ENCODE results near the gene NPHP4. TPM values are rescaled to one million over a fixed set of nuclear protein-coding genes. Genes with fewer than 3 reads are reported as not detected.

Gene NPHP4
- total RNA-seq, 1 donor from 2014 or later: 2.4 TPM

DNA sequence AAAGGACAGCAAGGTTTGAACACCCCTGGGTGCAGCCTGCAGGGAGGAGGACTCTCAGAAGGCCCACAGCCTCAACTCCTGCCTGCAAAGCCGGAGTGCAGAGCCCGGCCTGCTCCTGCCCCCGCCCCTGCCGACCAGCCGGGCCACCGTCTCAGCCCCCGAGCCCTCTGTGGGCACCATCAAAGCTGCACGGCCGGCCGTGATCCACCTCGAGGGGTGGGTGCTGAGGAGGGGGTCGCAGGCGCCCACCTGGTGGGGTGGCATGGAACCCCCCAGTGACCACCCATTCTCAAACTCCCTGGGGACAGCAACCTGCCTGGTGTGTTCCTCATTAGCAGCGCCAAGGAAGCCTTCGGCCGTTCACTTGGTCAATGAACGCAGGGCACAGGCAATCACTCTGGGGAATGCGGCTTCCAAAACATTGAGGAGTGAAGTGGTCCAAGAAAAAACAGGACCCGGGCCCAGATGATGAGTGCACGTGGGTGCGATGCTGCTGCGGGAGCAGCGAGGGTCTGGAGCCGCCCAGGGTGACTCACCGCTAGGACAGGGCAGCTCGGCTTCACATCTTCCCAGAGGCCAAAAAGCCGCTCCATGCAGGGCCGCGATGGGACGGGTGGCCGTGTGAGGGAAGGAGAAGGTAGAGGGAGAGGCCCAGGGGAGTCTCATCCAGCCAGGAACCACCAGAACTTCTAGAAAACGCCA lies 157.6 kb downstream of the NPHP4 start:
- DNase-seq (ENCODE audit: low read depth in 2 of 2): no peak

DNA sequence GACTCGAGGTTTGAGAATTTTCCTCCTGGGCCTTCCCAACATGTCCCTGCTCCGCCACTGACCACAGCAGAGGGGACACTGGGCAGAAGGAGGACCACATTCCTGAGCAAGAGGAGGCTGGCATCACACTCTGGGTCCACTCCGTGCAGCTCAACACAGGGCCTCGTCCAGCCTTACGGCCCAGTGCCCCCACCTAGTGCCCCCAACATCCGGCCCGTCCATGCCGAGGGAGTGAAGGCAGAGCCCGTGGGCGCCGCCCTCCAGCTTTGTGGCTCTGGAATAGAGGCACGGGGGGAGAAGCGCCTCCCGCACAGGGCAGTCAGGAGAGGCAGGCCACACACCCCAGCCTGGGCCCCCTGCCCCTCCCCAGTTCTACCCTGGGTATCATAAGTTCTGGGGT lies 158.3 kb downstream of the NPHP4 start:
- DNase-seq (ENCODE audit: low read depth in 2 of 2): no peak

DNA sequence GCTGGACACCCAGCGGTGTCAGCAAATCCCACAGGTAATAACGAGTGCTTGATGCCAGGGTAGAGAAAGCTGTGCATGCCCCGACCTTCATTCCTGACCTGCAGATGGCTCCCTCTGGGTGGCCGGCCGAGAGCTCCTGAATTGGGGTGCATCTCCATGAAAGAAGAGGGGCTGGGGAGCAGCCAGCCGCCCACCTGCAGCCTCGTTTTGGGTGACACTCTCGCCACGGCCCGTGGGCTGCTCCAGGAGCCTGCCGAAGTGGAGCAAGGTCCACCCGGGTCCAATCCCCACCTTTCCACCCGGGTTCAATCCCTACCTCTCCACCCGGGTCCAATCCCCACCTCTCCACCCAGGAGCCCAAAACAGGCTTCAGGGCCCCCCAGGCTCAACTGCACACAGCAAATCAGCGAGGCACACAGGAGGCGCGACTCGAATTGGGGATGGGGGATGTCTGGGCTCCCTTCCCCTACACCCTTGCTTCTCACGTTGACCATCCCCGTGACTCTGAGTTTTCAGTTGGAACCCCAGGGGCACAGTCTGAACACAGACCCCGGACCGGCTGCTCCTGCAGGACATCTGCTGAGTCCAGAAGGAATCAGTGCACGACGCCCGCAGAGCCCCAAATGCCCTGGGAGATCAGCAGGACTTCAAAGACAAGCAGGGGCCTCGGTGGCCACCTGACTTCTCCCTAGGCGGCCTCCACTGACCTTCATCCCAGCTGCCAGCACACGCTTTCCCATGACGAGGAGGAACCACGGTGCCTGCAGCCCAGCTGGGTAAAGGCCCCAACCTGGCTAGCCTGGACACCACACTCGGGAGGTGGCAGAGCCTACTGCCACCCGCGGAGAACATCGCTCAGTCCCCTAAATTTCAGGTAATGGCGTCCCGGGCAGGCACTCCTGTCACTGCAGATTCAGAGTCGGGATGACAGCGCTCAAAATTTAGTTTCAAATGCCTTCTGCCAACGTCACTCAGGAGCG lies 159.0 kb downstream of the NPHP4 start:
- DNase-seq (ENCODE audit: low read depth in 2 of 2): no peak

DNA sequence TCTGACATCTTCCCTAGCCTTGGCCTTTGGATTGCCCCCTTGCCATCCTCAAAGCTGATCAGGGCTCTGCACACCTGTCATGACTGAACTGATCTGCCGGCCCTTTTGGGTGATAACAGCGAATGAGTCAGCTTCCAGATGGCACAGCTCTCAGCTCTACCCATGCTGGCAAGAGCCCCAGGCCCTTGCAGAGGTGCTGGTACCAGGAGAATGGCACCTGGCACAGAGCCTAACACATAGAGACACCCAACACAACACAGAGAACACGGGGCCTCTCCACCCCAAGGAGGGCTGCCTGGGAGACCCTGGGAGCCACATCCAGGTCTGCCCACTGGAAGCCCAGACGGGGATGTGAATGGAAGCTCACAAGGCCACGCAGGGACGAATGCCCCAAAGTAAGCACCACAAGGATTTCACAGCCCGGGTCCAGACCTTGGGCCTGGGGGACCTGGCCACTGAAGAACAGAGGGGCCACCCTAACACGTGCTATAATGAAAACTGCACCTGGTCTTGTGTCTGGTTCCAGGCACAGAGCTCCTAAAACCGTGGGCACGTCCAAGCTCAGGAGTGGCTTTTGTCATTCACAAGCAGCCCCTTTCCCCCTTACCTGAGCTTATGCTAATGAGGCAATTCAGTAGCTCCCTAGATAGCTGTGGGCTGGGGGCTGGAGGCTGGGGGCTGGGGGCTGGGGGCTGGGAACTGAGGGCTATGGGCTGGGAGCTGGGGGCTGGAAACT lies 160.5 kb downstream of the NPHP4 start:
- DNase-seq (ENCODE audit: low read depth in 2 of 2): no peak

DNA sequence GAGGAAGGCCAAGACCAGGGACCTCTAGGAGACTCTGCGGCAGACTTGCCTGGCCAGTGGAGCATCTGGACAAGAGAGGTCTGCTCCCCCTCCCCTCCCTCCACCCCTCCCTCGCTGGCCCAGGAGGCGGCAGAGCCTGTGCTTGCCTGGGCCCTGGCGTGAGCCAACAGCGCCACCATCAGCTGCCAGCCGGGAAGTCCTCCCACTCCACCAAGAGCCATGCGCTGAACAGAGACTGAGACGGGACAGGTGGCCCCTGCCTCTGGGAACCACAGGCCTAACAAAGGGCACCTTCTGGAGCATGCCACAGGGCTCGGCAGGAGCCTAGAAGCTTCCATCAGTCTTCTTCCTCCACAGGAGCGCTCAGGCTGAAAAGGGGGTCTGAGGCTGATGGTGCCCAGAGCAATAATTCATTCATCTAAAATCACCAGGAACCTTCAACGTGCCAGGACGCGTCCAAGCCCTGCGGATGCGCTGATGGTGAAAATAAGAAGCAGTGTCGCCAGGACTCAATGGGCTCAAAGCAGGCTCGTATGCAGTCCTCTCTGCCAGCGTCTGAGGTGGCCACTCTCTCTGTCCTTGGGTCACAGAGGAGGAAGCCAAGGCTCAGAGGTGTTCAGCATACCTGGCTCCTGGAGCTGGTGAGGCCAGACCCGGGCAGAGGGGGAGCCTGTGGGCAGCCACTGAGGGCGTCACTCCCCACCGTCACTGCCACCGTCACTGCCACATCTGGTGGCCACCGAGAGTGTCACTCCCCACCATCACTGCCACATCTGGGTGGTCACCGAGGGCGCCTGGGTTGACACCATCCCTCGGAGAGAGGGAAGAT lies 161.2 kb downstream of the NPHP4 start:
- DNase-seq (ENCODE audit: low read depth in 2 of 2): no peak

DNA sequence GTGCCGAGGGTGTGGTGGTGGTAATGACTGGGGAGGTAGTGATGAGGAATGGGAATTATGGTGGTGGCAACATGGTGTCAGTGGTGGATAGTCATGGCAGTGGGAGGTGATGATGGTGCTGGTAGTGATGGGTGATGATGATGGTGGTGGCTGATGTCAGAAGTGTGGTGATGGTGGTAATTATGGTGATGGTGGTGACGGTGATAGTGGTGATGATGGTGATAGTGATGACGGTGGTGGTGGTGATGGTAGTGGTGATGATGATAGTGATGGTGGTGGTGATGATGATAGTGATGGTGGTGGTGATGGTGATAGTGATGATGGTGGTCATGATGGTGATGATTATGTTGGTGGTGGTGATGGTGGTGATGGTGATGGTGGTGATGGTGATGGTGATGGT lies 162.8 kb downstream of the NPHP4 start:
- no peak for DNase-seq (ENCODE audit: low read depth in 2 of 2)

DNA sequence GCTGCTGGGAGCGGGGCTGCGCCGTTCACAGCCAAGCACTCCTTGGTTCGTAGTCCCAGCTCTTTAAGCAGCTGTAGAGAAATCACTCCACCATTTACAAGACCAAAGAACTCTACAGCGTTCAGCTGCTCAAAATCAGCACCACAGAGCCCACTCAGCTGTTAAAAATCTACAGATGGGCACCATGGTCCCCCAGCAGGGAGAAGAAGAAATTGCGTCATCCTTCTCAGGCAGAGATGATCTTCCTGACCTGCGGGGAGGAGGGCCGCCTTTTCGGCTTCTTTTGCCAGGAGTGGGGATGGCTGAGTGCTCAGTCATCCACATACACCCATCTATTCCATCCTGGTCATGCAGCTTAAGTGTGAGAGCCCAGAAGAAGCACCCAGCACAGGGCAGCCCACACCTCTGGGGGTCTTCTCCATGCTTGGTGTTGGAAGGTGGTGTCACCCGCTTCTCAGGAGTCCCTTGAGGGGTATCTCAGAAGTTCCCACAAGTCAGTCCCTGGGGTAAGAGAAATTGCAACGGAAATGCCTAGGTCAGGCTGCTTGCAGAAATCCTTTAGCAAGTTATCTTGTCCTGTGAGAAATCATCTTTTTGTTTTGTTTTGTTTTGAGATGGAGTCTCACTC lies 163.8 kb downstream of the NPHP4 start:
- DNase-seq (ENCODE audit: low read depth in 2 of 2): no peak

DNA sequence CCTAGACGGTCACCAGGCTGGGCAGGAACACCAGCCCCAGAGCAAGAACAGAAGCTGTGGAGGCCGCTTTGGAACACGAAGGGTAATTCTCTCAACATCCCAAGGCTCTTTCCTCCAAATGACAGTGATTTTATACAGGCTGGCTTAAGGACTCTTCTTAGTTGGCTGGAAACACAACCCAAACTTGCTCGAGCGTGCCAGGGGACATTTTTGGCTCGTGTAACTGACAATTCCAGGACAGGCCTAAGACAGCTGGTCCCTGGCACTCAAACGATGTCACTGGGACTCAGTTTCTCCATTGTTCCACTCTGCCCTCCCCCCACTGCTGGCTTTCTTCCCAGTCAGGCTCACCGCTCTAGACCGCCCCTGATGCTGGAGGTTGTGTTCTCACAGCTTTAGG lies 164.7 kb downstream of the NPHP4 start:
- DNase-seq (ENCODE audit: low read depth in 2 of 2): no peak

DNA sequence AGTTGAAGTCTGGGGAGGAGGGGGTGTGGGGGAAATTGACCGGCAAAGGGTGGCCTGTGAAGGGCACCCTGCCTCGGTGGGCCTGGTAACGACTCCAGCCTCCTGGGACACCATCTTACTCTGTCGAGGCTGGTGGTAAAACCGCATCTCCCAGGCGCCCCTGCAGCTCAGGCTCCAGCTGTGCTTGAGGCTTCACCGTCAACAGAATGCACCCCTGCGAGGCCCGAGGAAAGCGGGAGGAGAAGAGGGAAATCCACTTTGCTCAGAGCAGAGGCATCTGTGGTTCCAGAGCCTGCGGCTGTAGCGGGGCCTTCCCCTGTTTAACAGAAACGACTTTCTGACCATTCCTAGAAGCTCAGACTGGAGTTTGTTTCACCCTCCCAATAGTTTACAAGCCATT lies 165.6 kb downstream of the NPHP4 start:
- no peak for DNase-seq (ENCODE audit: low read depth in 2 of 2)

DNA sequence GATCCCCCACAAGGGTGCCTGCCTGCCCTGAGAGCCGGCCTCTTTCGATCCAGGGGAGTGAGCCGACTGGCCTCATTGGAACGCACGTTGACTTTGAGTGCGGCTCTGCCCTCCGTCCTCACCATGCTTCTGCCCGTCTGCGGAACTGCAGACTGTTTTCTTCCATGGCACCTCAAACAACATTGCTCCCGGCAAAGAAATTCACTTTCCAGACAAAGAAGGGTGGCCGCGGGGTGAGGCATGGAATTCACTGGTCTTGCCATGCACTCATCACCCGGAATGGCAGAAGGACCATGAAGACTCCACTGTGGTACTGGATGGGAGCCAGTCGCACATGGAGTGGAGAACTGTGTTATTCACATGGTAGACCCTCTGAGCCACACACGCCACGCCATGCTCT lies 169.5 kb downstream of the NPHP4 start:
- no peak for DNase-seq (ENCODE audit: low read depth in 2 of 2)

DNA sequence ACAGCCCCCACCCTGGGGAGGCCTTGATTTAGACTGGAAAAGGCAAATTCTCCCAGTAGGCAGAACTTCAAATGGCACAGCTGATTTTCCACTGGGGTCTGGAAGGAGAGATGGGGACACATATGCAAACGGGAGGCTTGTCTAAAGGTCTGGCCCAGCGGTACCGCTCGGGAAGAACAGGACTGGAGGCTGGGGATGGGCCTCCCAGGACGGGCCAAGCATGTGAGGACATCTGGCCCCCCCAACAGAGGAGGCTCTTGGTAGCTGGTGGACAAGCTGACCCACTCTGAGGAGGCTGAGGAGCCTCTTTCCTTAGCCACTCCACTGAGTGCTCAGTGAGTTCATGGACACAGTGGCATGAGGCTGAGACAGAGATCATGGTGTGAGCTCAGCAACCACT lies 170.0 kb downstream of the NPHP4 start:
- no peak for DNase-seq (ENCODE audit: low read depth in 2 of 2)

DNA sequence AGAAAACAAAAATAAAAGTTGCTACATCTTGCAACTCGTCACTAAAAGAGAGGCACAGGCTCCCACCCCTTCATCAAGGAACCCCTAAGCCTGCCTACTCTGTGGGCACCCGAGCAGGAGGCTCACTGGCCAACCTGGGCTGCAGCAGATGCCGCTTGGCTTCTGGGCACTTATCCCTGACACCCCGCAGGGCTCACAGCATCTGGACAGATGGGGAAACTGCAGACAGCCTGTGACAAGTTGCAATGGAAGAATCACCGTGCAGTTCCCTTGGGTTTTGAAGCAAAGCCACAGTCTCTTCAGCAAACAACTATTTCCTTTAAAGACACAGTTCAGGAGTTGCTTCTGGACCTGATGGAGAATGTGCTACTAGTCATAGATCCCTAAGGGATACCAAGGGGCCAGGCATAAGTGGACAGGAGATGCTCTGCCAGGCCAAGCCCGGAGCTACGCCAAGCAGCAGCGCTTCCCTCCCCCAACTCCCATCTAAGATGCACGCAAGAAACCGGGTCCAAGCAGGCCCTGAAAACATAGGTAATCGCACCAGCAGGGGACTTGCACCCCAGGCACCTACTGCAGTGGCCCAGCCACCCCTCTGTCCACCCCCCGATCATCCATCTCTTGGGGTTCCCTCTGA lies 170.6 kb downstream of the NPHP4 start:
- DNase-seq (ENCODE audit: low read depth in 2 of 2): no peak

DNA sequence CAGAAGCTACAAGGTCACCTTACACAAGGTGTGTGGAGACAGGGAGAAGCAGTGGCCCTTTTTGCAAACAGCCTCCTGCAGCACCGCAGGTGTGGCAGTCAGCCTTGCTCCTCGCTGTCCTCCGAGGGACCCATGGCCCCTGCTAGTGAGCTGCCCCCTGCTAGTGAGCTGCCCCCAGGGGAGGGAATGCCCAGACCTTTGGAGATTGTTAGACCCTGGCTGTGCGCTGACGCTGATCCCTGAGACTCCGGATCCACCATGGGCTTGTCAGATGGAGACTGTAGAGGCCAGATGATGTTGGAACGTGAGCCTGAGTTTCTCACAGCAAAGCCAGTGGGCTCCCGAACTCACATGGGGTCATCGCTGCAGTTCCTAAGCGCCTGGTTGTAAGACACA lies 172.2 kb downstream of the NPHP4 start:
- no peak for DNase-seq (ENCODE audit: low read depth in 2 of 2)

DNA sequence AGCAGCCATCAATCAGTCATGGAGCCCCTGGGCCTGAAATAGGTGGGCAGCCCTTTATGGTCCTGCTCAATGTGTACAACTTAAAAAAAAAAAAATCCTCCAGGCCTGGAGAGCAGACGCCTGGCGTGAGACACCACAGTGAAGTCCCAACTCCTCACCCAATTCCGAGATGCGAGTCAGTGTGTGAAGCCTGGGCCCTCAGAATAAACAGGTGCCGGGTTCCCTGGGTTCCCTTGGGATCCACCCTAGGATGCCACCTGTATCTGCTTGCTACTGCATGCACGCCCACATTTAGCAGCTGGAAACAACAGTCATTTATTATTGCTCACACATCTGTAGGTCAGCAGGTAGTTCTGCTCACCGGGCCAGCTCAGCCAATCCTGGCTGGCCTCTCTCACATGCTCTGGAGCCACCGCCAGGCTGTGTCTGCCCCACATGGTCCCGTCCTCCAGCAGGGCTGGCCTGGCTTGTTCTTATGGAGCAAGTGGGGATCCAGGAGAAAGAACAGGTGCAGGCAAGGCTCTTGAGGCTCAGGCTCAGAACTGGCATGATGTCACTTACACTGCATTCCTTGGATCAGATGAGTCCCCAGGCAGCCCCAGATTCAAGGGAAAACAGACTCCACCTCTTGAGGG lies 172.7 kb downstream of the NPHP4 start:
- no peak for DNase-seq (ENCODE audit: low read depth in 2 of 2)

DNA sequence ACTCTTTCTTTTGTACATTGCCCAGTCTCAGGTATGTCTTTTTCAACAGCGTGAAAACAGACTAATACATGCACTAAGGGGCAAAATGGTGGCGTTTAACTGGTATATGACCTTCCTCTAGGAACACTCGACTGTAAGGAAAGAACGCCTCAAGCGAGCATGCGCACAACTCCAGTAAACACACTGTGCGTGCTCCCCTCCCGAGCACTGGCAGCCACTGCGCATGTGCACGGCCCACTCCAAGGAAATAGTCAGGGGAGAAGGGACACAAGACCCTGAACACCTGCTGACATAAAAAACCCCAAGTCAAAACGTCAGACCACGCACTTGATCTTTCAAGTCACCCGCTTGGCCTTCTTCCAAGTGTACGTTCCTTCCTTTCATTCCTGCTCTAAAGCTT lies 173.5 kb downstream of the NPHP4 start:
- DNase-seq (ENCODE audit: low read depth in 2 of 2): no peak

DNA sequence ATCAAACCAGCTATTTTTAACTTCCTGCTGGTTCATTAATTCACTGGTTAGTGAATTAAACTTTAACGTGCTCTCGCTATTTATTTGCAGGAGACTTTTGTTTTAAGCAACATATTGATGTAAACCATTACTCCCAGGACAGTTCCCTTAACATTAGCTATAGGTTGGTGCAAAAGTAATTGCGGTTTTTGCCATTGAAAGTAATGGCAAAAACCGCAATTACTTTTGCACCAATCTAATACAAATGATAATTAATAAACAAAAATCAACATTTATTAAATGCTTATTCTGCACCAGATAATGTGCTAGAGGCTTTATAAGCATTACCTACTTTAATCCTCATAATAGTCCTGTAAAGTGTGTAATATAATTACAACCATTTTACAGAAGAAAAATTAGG lies 176.5 kb downstream of the NPHP4 start:
- no peak for DNase-seq (ENCODE audit: low read depth in 2 of 2)

DNA sequence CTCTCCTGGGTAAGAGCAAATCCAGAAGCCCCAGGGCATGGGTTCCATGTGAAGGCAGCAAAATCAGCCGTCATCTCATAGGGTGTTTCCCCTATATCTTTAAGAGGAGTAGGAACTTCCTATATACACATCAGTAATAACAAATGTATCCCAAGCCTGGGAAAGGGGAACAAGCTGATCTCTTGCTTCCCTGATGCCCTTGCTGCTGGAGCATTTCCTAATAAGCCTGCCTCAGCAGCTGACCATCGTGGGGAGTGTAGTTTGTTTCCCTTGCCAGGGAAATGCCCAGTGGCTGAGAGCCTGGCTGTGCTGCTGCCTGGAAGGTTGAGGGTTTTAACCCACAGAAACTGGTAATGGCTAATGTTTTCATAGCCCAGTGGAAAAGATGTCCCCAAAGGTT lies 177.0 kb downstream of the NPHP4 start:
- DNase-seq (ENCODE audit: low read depth in 2 of 2): no peak

DNA sequence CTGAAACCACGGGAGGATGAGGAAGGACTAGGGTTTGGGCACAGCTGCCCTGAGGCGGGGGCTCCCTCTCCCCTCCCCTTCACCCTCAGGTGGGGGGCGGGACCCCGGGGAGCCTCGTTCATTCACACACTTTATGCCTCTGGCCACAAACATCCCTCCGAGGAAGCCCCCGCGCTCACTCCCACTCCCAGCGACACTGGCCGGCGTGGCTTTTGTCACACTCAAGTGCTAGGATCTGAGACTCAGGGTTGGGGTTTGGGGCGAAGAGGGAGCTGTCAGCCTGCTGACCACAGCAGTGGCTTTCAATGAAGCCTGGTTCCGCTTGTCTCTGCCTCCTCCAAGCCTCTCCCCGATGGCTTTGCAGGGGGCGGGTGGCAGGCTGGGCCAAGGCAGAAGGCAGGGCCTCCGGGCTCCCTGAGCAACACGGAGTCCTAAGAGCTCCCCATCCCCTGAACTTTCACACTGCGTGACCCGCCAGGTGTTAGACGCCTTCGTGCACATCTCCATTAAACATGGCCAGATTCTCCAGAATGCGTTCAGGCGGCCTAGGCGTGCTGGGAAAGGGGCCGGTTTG lies 178.1 kb downstream of the NPHP4 start:
- DNase-seq (ENCODE audit: low read depth in 2 of 2): no peak

DNA sequence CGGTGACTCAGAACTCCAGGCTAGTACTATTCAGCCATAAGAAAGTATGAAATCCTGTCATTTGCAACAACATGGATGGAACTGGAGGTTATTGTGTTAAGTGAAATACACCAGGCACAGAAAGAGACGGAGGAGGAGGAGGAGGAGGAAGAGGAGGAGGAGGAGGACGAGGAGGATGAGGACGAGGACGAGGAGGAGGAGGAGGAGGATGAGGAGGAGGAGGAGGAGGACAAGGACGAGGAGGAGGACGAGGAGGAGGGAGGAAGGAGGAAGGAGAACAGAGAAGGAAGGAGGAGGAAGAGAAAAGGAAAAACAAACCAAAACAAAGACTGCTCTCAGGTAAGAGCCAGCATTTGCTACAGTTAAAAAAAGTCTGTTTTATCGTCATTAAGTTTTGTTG lies 178.7 kb downstream of the NPHP4 start:
- DNase-seq (ENCODE audit: low read depth in 2 of 2): no peak

Data from dermis microvascular lymphatic vessel endothelial cell (primary cell).